Measurements from ENCODE around the gene KCNIP1.

KCNIP1 gene

DNA sequence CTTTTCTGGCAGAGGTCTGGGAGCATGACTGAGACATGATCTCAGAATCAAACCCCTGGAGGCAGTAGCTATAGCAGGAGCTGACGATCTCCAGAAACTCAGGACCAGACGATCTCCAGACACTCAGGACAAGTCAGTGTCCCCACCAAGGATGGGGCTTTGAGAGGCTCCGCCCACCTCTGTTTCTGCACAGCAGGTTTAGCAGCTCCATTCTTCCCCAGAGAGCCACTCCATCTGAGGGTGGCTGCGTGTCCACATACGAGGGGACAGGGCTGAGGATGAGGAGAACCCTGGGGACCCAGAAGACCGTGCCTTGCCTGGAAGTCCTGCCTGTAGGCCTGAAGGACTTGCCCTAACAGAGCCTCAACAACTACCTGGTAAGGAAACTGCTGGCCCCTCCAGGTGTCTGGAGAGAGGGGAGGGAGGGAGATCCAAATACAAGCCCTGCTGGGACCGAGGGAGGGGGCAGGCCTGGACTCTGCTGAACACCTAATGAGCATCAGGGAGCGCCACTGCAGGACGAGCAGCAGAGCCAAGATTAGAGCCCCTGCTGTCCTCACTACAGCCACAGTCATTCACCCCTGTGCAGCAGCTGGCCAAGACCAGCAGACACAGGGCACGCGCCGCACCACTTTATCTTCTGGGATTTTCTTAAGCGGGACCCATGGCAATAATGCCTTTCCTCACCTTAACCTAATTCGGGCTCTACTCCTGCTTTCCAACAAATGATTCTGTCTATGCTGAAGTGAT lies 279.9 kb downstream of the KCNIP1 start, which contains the start of gene GABRP:
TSS of gene GABRP (plus strand) at position 228 of the 750 bp plus-strand sequence. CDS start 4,891 bp downstream, outside the sequence.
- no peak for DNase-seq (ENCODE audit: low spot score)

GRCh38 chr5:170785416-170785815 lies 281.6 kb downstream of the KCNIP1 start:
- no peak for DNase-seq (ENCODE audit: low spot score)

Measured in ecto neural progenitor cell (in vitro differentiated cells).